ENCODE data around the gene OR2V1.
"Not testable (repeated sequence)": the region's sequence is repeated elsewhere in the genome, so short reads cannot be mapped to it uniquely, and the experiment has no call there.

OR2V1 gene

GRCh38 chr5:181170996-181171395, 40.0 kb upstream of the OR2V1 start:
- no peak for TF ChIP-seq CTCF (IDR thresholded peaks at IDR 0.05; ENCODE audit: extremely low read depth, insufficient read depth, missing control alignments)
- in situ Hi-C loops (cut with MboI; ENCODE audit: low pct_unique_long_range_greater_than_20kb, low sequenced_read_pairs, unreplicated experiment): no loop called here
- no peak for DNase-seq (ENCODE audit: low spot score)

- in situ Hi-C loops (cut with MboI; ENCODE audit: low pct_unique_long_range_greater_than_20kb, low sequenced_read_pairs, unreplicated experiment): no loop called here
- no peak for TF ChIP-seq CTCF (IDR thresholded peaks at IDR 0.05; ENCODE audit: extremely low read depth, insufficient read depth, missing control alignments)
- DNase-seq (ENCODE audit: low spot score): no peak
Measured at GRCh38 chr5:181170237-181170825, 39.4 kb upstream of the OR2V1 start.

GRCh38 chr5:181169459-181170236, 38.7 kb upstream of the OR2V1 start:
- in situ Hi-C loops (cut with MboI; ENCODE audit: low pct_unique_long_range_greater_than_20kb, low sequenced_read_pairs, unreplicated experiment); DNase-seq (ENCODE audit: low spot score): not testable (repeated sequence)

- DNase-seq (ENCODE audit: low spot score): no peak
- in situ Hi-C loops (cut with MboI; ENCODE audit: low pct_unique_long_range_greater_than_20kb, low sequenced_read_pairs, unreplicated experiment): no loop called here
- no peak for TF ChIP-seq CTCF (IDR thresholded peaks at IDR 0.05; ENCODE audit: extremely low read depth, insufficient read depth, missing control alignments)
Measured at GRCh38 chr5:181168595-181169118, 37.7 kb upstream of the OR2V1 start.

- peak; percentile 48 for DNase-seq (ENCODE audit: low spot score)
- in situ Hi-C loops (cut with MboI; ENCODE audit: low pct_unique_long_range_greater_than_20kb, low sequenced_read_pairs, unreplicated experiment): no loop called here
- TF ChIP-seq CTCF (IDR thresholded peaks at IDR 0.05; ENCODE audit: extremely low read depth, insufficient read depth, missing control alignments): peak; percentile 47
Measured at GRCh38 chr5:181167814-181168488, 37.0 kb upstream of the OR2V1 start.

- in situ Hi-C loops (cut with MboI; ENCODE audit: low pct_unique_long_range_greater_than_20kb, low sequenced_read_pairs, unreplicated experiment): no loop called here
- no peak for DNase-seq (ENCODE audit: low spot score)
- TF ChIP-seq CTCF (IDR thresholded peaks at IDR 0.05; ENCODE audit: extremely low read depth, insufficient read depth, missing control alignments): no peak
Measured at GRCh38 chr5:181166812-181167733, 36.1 kb upstream of the OR2V1 start.
